ENCODE results near the gene ITK.

ITK gene

DNA sequence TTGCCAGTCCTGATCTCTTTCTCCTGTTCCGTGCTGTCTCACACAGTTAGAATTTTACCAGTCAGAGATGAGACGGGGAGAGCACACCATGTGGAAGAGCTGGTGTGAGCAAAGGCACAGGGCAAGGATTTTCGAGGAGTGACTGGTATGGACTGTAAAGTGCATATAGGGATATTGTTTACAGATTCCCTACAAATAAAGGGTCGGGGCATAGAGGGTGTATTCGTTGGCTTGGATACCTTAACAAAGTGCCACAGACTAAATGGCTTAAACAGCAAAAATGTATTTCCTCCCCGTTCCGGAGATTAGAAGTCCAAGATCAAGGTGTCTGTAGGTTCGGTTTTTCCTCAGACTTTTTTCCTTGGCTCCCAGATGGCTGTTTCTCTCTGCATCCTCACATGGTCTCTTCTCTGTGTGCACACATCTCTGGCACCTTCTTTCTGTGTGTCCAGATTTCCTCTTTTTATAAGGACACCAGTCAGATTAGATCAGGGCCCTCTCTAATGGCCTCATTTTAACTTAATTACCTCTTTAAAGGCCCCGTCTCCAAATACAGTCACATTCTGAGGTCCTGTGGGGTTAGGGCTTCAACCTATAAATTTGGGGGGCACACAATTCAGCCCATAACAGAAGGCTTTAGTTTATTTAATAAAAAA, 108.7 kb downstream of the ITK start:
- no peak for TF ChIP-seq REST (IDR thresholded peaks at IDR 0.05; ENCODE audit: insufficient replicate concordance, low read depth)
- TF ChIP-seq, protein P1, sequence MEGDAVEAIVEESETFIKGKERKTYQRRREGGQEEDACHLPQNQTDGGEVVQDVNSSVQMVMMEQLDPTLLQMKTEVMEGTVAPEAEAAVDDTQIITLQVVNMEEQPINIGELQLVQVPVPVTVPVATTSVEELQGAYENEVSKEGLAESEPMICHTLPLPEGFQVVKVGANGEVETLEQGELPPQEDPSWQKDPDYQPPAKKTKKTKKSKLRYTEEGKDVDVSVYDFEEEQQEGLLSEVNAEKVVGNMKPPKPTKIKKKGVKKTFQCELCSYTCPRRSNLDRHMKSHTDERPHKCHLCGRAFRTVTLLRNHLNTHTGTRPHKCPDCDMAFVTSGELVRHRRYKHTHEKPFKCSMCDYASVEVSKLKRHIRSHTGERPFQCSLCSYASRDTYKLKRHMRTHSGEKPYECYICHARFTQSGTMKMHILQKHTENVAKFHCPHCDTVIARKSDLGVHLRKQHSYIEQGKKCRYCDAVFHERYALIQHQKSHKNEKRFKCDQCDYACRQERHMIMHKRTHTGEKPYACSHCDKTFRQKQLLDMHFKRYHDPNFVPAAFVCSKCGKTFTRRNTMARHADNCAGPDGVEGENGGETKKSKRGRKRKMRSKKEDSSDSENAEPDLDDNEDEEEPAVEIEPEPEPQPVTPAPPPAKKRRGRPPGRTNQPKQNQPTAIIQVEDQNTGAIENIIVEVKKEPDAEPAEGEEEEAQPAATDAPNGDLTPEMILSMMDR (IDR thresholded peaks at IDR 0.05; ENCODE audit: insufficient read depth, low read length) = no peak
- no peak overlapping the region for H3K4me3 ChIP-seq (replicated peaks; ENCODE audit: insufficient read depth, low read length)
- DNase-seq (ENCODE audit: low read depth in 1 of 2, low spot score in 1 of 2) = no peak
- H3K27ac ChIP-seq (replicated peaks) = no peak overlapping the region
- H3K27me3 ChIP-seq (ENCODE audit: insufficient read depth, poor library complexity, severe bottlenecking) = no peaks in the 10 kb centered on the region

DNA sequence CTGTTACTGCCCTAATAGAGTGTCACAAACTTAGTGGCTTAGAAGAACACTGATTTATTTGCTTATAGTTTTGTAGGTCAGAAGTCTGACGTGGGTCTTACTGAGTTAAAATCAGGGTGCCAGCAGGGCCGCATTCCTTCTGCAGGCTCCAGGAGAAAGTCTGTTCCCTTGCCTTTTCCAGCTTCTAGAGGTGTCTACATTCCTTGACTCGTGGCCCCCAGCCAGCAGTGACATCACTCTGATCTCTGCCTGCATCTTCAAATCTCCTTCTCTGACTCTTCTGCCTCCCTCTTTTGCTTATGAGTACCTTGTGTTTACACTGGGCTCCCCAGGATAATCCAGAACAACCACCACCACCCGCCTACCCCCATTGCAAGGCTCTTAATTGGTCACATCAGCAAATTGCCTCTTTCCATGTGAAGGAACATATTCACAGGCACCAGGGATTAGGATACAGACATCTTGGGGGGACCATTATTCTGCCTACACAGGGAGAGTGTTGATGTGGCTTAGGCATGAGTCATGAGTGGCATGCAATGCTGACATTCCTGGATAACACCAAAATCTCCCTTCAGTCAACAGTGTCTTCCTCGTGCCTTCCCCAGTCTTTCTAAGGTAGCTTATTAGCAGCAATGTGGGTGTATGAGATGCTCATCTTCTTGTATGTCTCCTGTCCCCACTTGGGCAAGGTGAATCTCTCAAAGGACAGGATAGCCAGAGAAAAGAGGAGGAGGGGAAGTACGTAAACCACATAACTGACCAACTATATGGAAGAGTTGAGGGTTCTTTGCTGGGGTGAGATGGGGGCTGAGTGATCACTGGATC, 109.7 kb downstream of the ITK start:
- no peak overlapping the region for H3K4me3 ChIP-seq (replicated peaks; ENCODE audit: insufficient read depth, low read length)
- no peak for DNase-seq (ENCODE audit: low read depth in 1 of 2, low spot score in 1 of 2)
- TF ChIP-seq, protein P1 (IDR thresholded peaks at IDR 0.05; ENCODE audit: insufficient read depth, low read length) = no peak
- TF ChIP-seq POLR2AphosphoS5 (IDR thresholded peaks at IDR 0.05; ENCODE audit: low read depth) (no peak), GABPA (IDR thresholded peaks at IDR 0.05; ENCODE audit: low read depth) (no peak), SPI1 (IDR thresholded peaks at IDR 0.05; ENCODE audit: borderline replicate concordance, low read depth) (no peak), REST (IDR thresholded peaks at IDR 0.05; ENCODE audit: insufficient replicate concordance, low read depth) (no peak)
- no peak overlapping the region for H3K27ac ChIP-seq (replicated peaks)
- H3K27me3 ChIP-seq (ENCODE audit: insufficient read depth, poor library complexity, severe bottlenecking) = no peaks in the 10 kb centered on the region

GRCh38 chr5:157290981-157291711, 110.5 kb downstream of the ITK start:
- TF ChIP-seq SPI1 (IDR thresholded peaks at IDR 0.05; ENCODE audit: borderline replicate concordance, low read depth) (peak; percentile 94), REST (IDR thresholded peaks at IDR 0.05; ENCODE audit: insufficient replicate concordance, low read depth) (no peak), POLR2AphosphoS5 (IDR thresholded peaks at IDR 0.05; ENCODE audit: low read depth) (0 out of 2 replicates have a peak, but pooled peaks have one; percentile 26)
- Histone ChIP-seq H3K4me3 (replicated peaks; ENCODE audit: insufficient read depth, low read length) (no peak overlapping the region), H3K27me3 (ENCODE audit: insufficient read depth, poor library complexity, severe bottlenecking) (no peaks in the 10 kb centered on the region), H3K27ac (replicated peaks) (no peak overlapping the region)
- peak in 1 of 2 experiments; percentile 72 for DNase-seq (ENCODE audit: low read depth in 1 of 2, low spot score in 1 of 2)

Data from HL-60 (cell line).